Measurements from ENCODE around the gene DDR1.

DNA sequence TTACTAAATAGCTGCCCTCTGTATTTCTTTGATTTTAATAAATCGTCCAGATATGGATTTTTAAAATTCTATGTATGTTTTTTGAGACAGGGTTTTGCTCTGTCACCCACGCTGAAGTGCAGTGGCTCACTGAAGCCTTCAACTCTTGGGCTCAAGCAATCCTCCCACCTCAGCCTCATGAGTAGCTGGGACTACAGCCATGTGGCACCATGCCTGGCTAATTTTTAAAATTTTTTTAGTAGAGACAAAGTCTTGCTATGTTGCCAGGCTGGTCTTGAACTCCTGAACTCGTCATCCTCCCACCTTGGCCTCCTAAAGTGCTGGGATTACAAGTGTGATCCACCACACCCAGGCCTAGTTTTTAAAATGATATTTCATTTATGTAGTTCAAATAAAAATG is 47.4 kb upstream of the DDR1 start:
- TF ChIP-seq EZH2 (IDR thresholded peaks at IDR 0.05): no peak
- no peak for TF ChIP-seq POLR2AphosphoS5 (IDR thresholded peaks at IDR 0.05; ENCODE audit: borderline replicate concordance, low read depth, low read length)
